ENCODE results near the gene XYLT1.

GRCh38 chr16:17465460-17465859, 5.3 kb downstream of the XYLT1 start:
- TF ChIP-seq CTCF (conservative IDR thresholded peaks at IDR 0.05) (no peak), EZH2 (IDR thresholded peaks at IDR 0.05; ENCODE audit: low read depth) (no peak)

Measured in PC-9 (cell line).